Measurements from ENCODE around the gene PIGQ. TPM values are rescaled to one million over a fixed set of nuclear protein-coding genes. Genes with fewer than 3 reads are reported as not detected.

Gene PIGQ
- polyA plus RNA-seq, 3 donors: 11.4 to 39.8 (median 12.1) TPM

DNA sequence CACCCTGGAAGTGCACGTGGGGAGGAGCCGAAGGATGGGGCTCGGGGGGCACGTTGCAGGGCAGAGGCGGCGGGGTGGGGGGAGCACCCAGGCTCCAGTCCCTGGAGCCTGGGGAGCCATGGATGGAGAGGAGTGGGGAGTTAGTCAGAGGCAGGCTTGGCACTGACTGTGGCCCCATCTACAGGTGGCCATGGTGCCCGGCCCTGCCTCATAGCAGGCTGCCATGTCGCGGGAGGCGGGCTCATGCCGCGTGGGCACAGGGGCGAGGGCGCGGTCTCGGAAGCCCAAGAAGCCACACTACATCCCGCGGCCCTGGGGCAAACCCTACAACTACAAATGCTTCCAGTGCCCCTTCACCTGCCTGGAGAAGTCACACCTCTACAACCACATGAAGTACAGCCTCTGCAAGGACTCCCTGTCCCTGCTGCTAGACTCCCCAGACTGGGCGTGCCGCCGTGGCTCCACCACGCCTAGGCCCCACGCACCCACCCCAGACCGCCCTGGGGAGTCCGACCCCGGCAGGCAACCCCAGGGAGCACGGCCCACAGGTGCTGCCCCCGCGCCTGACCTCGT is 6.6 kb upstream of the PIGQ start:
- H3K9me3 Mint-ChIP-seq: peaks cover 0 to 3% (median 1%) of the 10 kb centered on the region in 7 donors
- peaks cover 10% of the 10 kb centered on the region for H3K4me1 Mint-ChIP-seq
- H3K27ac Mint-ChIP-seq: no peak overlapping the region
- TF ChIP-seq, protein P1, sequence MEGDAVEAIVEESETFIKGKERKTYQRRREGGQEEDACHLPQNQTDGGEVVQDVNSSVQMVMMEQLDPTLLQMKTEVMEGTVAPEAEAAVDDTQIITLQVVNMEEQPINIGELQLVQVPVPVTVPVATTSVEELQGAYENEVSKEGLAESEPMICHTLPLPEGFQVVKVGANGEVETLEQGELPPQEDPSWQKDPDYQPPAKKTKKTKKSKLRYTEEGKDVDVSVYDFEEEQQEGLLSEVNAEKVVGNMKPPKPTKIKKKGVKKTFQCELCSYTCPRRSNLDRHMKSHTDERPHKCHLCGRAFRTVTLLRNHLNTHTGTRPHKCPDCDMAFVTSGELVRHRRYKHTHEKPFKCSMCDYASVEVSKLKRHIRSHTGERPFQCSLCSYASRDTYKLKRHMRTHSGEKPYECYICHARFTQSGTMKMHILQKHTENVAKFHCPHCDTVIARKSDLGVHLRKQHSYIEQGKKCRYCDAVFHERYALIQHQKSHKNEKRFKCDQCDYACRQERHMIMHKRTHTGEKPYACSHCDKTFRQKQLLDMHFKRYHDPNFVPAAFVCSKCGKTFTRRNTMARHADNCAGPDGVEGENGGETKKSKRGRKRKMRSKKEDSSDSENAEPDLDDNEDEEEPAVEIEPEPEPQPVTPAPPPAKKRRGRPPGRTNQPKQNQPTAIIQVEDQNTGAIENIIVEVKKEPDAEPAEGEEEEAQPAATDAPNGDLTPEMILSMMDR (IDR thresholded peaks at IDR 0.05): no peak
- Histone ChIP-seq H3K9ac (ENCODE audit: insufficient read depth, low read length, poor library complexity, severe bottlenecking) (no peak overlapping the region), H3K27me3 (ENCODE audit: control insufficient read depth in 2 of 2, insufficient read depth in 2 of 2, low read length in 2 of 2) (peaks cover 7 to 28% of the 10 kb centered on the region in 2 donors), H3K27ac (ENCODE audit: low read depth in 1 of 2, low read length in 2 of 2) (no peak overlapping the region), H3K4me3 (replicated peaks in 1 of 3; ENCODE audit: low read depth in 2 of 3, low read length in 3 of 3) (no peak overlapping the region), H3K36me3 (replicated peaks in 1 of 2; ENCODE audit: control insufficient read depth in 1 of 2, insufficient read depth in 2 of 2, low read length in 2 of 2) (no peaks in the 10 kb centered on the region), H3K4me1 (ENCODE audit: control insufficient read depth in 1 of 2, insufficient read depth in 2 of 2, low read length in 2 of 2) (peaks cover 11 to 14% of the 10 kb centered on the region in 2 donors), H3K9me3 (replicated peaks in 1 of 2; ENCODE audit: control insufficient read depth in 1 of 2, insufficient read depth in 1 of 2, low read length in 2 of 2) (no peaks in the 10 kb centered on the region), H2AFZ (ENCODE audit: insufficient read depth, low read depth, low read length, poor library complexity, severe bottlenecking) (no peak overlapping the region), H4K20me1 (ENCODE audit: insufficient read depth, low read length) (no peaks in the 10 kb centered on the region), H3K4me2 (replicated peaks; ENCODE audit: extremely low read depth, low read length, poor library complexity, severe bottlenecking) (no peak overlapping the region), H3K79me2 (ENCODE audit: insufficient read depth, low read length) (no peaks in the 10 kb centered on the region)
- DNase-seq: no peak
- no peaks in the 10 kb centered on the region for H3K36me3 Mint-ChIP-seq
- WGBS (ENCODE audit: insufficient coverage): 91% methylated on average over 16 of the region's 30 CpGs
- peaks cover 24 to 35% (median 34%) of the 10 kb centered on the region in 3 donors for H3K27me3 Mint-ChIP-seq (ENCODE audit: low read depth in 3 of 3)
- H3K4me3 Mint-ChIP-seq: no peak overlapping the region
- intact Hi-C loops (cut with micrococcal nuclease): no loop called here

DNA sequence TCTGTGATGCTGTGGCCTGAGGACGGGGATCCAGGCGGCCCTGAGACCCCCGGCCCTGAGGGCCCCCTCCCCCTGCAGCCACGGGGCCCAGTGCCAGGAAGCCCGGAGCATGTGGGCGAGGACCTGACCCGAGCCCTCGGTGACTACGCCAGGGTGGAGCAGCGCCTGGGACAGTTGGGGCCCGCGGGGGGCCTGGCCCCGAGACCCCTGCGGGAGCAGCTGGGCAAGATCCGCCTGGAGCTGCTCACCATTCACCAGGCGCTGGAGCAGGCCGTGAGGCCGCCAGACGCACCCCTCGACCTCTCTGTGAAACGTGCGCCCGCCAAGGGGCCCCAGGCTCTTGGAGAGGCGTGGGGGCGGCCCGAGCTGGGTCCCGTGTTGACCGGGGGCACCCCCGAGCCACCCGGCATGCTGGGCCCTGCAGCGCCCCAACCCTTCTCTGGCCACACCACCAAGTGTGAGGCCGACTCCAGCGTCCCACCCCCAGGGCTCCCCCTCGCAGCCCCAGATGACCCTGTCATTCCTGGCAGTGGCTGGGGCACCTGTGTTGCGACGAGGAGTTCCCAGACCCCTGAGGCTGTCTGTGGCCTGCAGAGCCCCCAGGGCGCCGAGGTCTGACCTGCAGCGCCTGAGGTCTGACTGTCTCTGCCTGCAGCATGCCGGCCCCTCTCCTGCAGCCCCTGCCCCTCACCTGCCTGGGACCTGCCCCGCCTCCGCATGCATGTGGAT is 4.9 kb upstream of the PIGQ start:
- 93% methylated on average over 41 of the region's 42 CpGs for WGBS (ENCODE audit: insufficient coverage)
- intact Hi-C loops (cut with micrococcal nuclease): no loop called here

More for the DNA sequence above, 4.9 kb upstream of the PIGQ start:
- Histone ChIP-seq H3K27me3 (ENCODE audit: control insufficient read depth in 2 of 2, insufficient read depth in 2 of 2, low read length in 2 of 2) (peaks cover 5 to 12% of the 10 kb centered on the region in 2 donors), H2AFZ (ENCODE audit: insufficient read depth, low read depth, low read length, poor library complexity, severe bottlenecking) (no peak overlapping the region), H3K79me2 (ENCODE audit: insufficient read depth, low read length) (no peaks in the 10 kb centered on the region), H3K4me1 (ENCODE audit: control insufficient read depth in 1 of 2, insufficient read depth in 2 of 2, low read length in 2 of 2) (peaks cover 18 to 26% of the 10 kb centered on the region in 2 donors), H3K4me2 (replicated peaks; ENCODE audit: extremely low read depth, low read length, poor library complexity, severe bottlenecking) (no peak overlapping the region), H3K9ac (ENCODE audit: insufficient read depth, low read length, poor library complexity, severe bottlenecking) (no peak overlapping the region), H3K4me3 (replicated peaks in 1 of 3; ENCODE audit: low read depth in 2 of 3, low read length in 3 of 3) (no peak overlapping the region), H3K36me3 (replicated peaks in 1 of 2; ENCODE audit: control insufficient read depth in 1 of 2, insufficient read depth in 2 of 2, low read length in 2 of 2) (no peaks in the 10 kb centered on the region), H3K27ac (ENCODE audit: low read depth in 1 of 2, low read length in 2 of 2) (no peak overlapping the region), H4K20me1 (ENCODE audit: insufficient read depth, low read length) (no peaks in the 10 kb centered on the region), H3K9me3 (replicated peaks in 1 of 2; ENCODE audit: control insufficient read depth in 1 of 2, insufficient read depth in 1 of 2, low read length in 2 of 2) (no peaks in the 10 kb centered on the region)
- H3K4me1 Mint-ChIP-seq: peaks cover 16% of the 10 kb centered on the region
- H3K27me3 Mint-ChIP-seq (ENCODE audit: low read depth in 3 of 3): peaks cover 11 to 19% (median 19%) of the 10 kb centered on the region in 3 donors
- H3K36me3 Mint-ChIP-seq: no peaks in the 10 kb centered on the region
- H3K27ac Mint-ChIP-seq: no peak overlapping the region
- peaks cover 0 to 2% (median 0%) of the 10 kb centered on the region in 7 donors for H3K9me3 Mint-ChIP-seq
- no peak for DNase-seq
- no peak overlapping the region for H3K4me3 Mint-ChIP-seq
- TF ChIP-seq, protein P1 (IDR thresholded peaks at IDR 0.05): no peak

Measured in CD14-positive monocyte (primary cell).